DND-41 (cell line): ENCODE data around the gene MRE11.
"Not testable (repeated sequence)": the region's sequence is repeated elsewhere in the genome, so short reads cannot be mapped to it uniquely, and the experiment has no call there.

Experiments
- ATAC-seq: fragments of 200-7000 bp; cut with Tn5 transposase; 3 replicates; pipeline ENCODE4 v1.9.1; 2021; ENCODE audit warnings: low read depth; ENCODE audit not compliant: insufficient read depth
- DNase-seq: peaks from one replicate; pipeline ENCODE4 v3.0.0-alpha.2; 2020
- H2AFZ ChIP-seq: 2 replicates; pipeline ENCODE4 v1.6.0; 2012; ENCODE audit warnings: low read depth, low read length
- H3K27ac ChIP-seq: 2 replicates; pipeline ENCODE4 v1.5.1; 2012; ENCODE audit warnings: low read length, inconsistent platforms
- H3K27me3 ChIP-seq: fragments of 200-600 bp; sonication (generic); 2 replicates; pipeline ENCODE4 v1.6.0; 2012; ENCODE audit warnings: low read length, mild to moderate bottlenecking, inconsistent platforms; ENCODE audit not compliant: insufficient read depth, poor library complexity
- H3K36me3 ChIP-seq: 2 replicates; pipeline ENCODE4 v1.5.1; 2012; ENCODE audit warnings: low read length, inconsistent platforms; ENCODE audit not compliant: insufficient read depth
- H3K4me1 ChIP-seq: 2 replicates; pipeline ENCODE4 v1.5.1; 2012; ENCODE audit warnings: mild to moderate bottlenecking, low read length; ENCODE audit not compliant: insufficient read depth
- H3K4me2 ChIP-seq: 2 replicates; pipeline ENCODE4 v1.6.0; 2012; ENCODE audit warnings: mild to moderate bottlenecking, moderate library complexity, low read length, inconsistent platforms; ENCODE audit not compliant: insufficient read depth
- H3K4me3 ChIP-seq, 2 experiments: fragments of 200-600 bp in 1 of 2; shearing (Covaris generic) in 1 of 2; 2 replicates each; pipeline ENCODE4 v1.5.1; 2012 to 2016; ENCODE audit warnings: inconsistent platforms in 2 of 2, low read length in 2 of 2, mild to moderate bottlenecking in 2 of 2, low read depth in 1 of 2, moderate library complexity in 1 of 2
- H3K79me2 ChIP-seq: 2 replicates; pipeline ENCODE4 v1.6.0; 2012; ENCODE audit warnings: low read length, inconsistent platforms; ENCODE audit not compliant: insufficient read depth
- H3K9ac ChIP-seq: 2 replicates; pipeline ENCODE4 v1.6.0; 2012; ENCODE audit warnings: low read depth, mild to moderate bottlenecking, inconsistent platforms, low read length, moderate library complexity
- H3K9me3 ChIP-seq: 2 replicates; pipeline ENCODE4 v1.5.1; 2012; ENCODE audit warnings: low read length, moderate library complexity, mild to moderate bottlenecking, inconsistent platforms; ENCODE audit not compliant: insufficient read depth, severe bottlenecking
- H4K20me1 ChIP-seq: 2 replicates; pipeline ENCODE4 v1.6.0; 2012; ENCODE audit warnings: low read length; ENCODE audit not compliant: insufficient read depth
- EZH2 ChIP-seq: IDR thresholded peaks from 3 replicates; pipeline ENCODE4 v1.6.1; 2012; ENCODE audit warnings: borderline replicate concordance, low read depth, mild to moderate bottlenecking, moderate library complexity, low read length, inconsistent platforms; ENCODE audit not compliant: severe bottlenecking
- TF ChIP-seq, protein P1 (sequence below): IDR thresholded peaks from 2 replicates; pipeline ENCODE4 v1.5.1; 2012; ENCODE audit warnings: borderline replicate concordance, low read length, moderate library complexity, mild to moderate bottlenecking; ENCODE audit not compliant: poor library complexity, severe bottlenecking; ENCODE audit errors: extremely low read depth

Gene MRE11

DNA sequence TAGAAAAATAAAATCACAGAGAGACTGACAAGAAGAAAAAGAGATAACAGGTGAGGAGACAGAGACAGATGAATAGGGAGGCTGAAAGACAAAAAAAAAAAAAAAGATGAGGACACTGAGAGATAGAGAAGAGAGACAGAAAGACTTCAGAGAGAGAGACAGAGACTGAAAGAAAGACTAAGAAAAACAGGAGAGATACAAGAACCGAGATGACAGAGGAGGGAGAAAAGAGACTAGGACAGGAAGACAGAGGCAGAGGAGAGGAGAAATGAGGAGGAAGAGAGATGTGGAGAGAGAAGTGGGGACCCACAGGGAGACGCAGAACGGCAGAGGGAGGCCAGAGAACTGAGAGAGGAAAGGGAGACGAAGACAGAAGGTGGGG, 93.2 kb downstream of the MRE11 start:
- H2AFZ ChIP-seq = no peak overlapping the region
- no peaks in the 10 kb centered on the region for H3K9me3 ChIP-seq
- DNase-seq (no peak), ATAC-seq (no peak)
- no peak overlapping the region for H3K9ac ChIP-seq
- no peak overlapping the region for H3K4me3 ChIP-seq
- H4K20me1 ChIP-seq = no peaks in the 10 kb centered on the region
- H3K27ac ChIP-seq = no peak overlapping the region
- H3K4me1 ChIP-seq = no peaks in the 10 kb centered on the region
- no peaks in the 10 kb centered on the region for H3K36me3 ChIP-seq
- no peaks in the 10 kb centered on the region for H3K79me2 ChIP-seq
- no peak overlapping the region for H3K4me2 ChIP-seq
- H3K27me3 ChIP-seq = no peaks in the 10 kb centered on the region
- TF ChIP-seq, protein P1, sequence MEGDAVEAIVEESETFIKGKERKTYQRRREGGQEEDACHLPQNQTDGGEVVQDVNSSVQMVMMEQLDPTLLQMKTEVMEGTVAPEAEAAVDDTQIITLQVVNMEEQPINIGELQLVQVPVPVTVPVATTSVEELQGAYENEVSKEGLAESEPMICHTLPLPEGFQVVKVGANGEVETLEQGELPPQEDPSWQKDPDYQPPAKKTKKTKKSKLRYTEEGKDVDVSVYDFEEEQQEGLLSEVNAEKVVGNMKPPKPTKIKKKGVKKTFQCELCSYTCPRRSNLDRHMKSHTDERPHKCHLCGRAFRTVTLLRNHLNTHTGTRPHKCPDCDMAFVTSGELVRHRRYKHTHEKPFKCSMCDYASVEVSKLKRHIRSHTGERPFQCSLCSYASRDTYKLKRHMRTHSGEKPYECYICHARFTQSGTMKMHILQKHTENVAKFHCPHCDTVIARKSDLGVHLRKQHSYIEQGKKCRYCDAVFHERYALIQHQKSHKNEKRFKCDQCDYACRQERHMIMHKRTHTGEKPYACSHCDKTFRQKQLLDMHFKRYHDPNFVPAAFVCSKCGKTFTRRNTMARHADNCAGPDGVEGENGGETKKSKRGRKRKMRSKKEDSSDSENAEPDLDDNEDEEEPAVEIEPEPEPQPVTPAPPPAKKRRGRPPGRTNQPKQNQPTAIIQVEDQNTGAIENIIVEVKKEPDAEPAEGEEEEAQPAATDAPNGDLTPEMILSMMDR = no peak
- no peak for TF ChIP-seq EZH2

DNA sequence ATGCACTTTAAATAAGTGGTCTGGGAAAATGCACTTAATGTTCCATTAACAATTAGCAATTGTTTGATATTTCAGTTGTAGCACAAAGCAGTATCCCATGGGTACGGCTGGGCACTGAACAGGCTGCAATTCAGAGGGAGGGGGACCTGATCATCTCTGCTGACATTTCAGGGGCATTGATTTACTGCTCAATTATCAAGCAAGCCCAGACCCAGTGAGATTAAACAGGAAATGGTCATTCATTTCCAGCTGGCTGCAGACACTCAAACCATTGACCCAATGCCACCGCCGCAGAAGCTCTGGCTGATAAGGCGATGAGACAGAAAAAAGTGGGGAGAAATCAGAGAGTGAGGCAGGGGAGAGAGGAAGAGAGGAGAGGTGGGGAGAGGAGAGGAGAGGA, 93.6 kb downstream of the MRE11 start:
- no peak overlapping the region for H3K9ac ChIP-seq
- no peaks in the 10 kb centered on the region for H4K20me1 ChIP-seq
- H3K27me3 ChIP-seq = no peaks in the 10 kb centered on the region
- no peak for ATAC-seq
- no peaks in the 10 kb centered on the region for H3K79me2 ChIP-seq
- TF ChIP-seq EZH2 = no peak
- TF ChIP-seq, protein P1 = no peak
- H3K27ac ChIP-seq = no peak overlapping the region
- H3K36me3 ChIP-seq = no peaks in the 10 kb centered on the region
- no peaks in the 10 kb centered on the region for H3K4me1 ChIP-seq
- no peaks in the 10 kb centered on the region for H3K9me3 ChIP-seq
- H3K4me3 ChIP-seq = no peak overlapping the region
- no peak overlapping the region for H2AFZ ChIP-seq
- H3K4me2 ChIP-seq = no peak overlapping the region
- DNase-seq = no peak

- Histone ChIP-seq H3K79me2 (no peaks in the 10 kb centered on the region), H3K9me3 (no peaks in the 10 kb centered on the region), H3K4me1 (no peaks in the 10 kb centered on the region), H3K36me3 (no peaks in the 10 kb centered on the region), H4K20me1 (no peaks in the 10 kb centered on the region), H3K9ac (no peak overlapping the region), H3K4me2 (no peak overlapping the region), H3K27ac (no peak overlapping the region), H3K27me3 (no peaks in the 10 kb centered on the region), H2AFZ (no peak overlapping the region), H3K4me3 (no peak overlapping the region)
- TF ChIP-seq EZH2 = no peak
- TF ChIP-seq, protein P1 = no peak
- DNase-seq (no peak), ATAC-seq (no peak)
Observed at GRCh38 chr11:94398101-94398500, 95.5 kb downstream of the MRE11 start.

DNA sequence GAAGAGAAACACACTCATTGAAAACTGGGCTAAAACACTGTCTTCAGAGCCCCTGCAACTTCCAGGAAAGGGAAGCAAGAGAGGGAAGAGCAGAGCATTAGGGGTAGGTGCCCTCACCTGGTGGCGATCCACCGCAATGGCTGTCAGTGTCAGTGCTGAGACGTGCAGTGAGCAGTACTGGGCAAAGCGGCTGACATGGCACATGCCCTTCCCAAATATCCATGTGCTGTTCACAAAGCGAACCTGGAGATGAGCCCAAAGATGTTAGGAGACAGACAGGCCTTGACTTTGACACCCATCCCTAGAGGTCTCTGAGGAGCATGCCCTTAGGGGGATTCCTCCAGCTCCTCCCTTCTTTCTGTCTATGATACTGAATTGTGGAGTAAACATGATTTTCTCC, 97.4 kb downstream of the MRE11 start:
- H3K36me3 ChIP-seq = no peaks in the 10 kb centered on the region

GRCh38 chr11:94391937-94392336, 101.7 kb downstream of the MRE11 start:
- H3K79me2 ChIP-seq, ATAC-seq, H3K27ac ChIP-seq: not testable (repeated sequence)

More for the DNA sequence above, 97.4 kb downstream of the MRE11 start:
- Histone ChIP-seq H4K20me1 (no peaks in the 10 kb centered on the region), H3K79me2 (no peaks in the 10 kb centered on the region), H3K9me3 (no peaks in the 10 kb centered on the region), H3K4me3 (no peak overlapping the region), H3K27me3 (no peaks in the 10 kb centered on the region), H2AFZ (no peak overlapping the region), H3K9ac (no peak overlapping the region), H3K27ac (no peak overlapping the region), H3K4me2 (no peak overlapping the region), H3K4me1 (no peaks in the 10 kb centered on the region)
- ATAC-seq (no peak), DNase-seq (no peak)
- TF ChIP-seq, protein P1 = no peak
- TF ChIP-seq EZH2 = no peak

More at GRCh38 chr11:94391937-94392336, 101.7 kb downstream of the MRE11 start:
- not testable (repeated sequence) for H3K36me3 ChIP-seq, H3K9ac ChIP-seq, DNase-seq, H3K4me2 ChIP-seq, H3K9me3 ChIP-seq, H3K4me3 ChIP-seq, H3K4me1 ChIP-seq, H3K27me3 ChIP-seq, H2AFZ ChIP-seq, H4K20me1 ChIP-seq
